CD4-positive, alpha-beta T cell treated with Interleukin-15 for 1 hour (primary cell): ENCODE measurements around the gene SLAIN2.
"Not testable (repeated sequence)": the region's sequence is repeated elsewhere in the genome, so short reads cannot be mapped to it uniquely, and the experiment has no call there.

Experiments
- DNase-seq: peaks from one replicate; pipeline ENCODE4 v3.0.0-alpha.2; 2020

The SLAIN2 gene

DNA sequence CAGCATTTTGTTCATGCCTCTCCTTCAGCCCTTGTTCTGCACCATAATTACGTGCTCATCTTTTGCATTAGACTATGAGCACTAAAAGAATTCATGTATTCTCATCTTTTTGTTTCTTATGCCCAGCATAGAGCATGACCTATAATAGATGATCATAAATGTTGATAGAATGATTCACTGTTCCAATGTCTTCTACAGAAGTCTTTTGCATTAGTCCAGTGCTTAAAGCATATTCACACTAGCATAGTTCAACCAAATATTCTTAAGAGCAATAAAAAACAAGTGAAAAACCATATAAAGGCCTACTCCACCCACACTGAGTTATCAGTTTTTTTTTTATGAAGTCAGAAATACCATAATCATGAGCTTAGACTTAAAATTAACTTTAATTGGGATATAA lies 105.3 kb downstream of the SLAIN2 start:
- DNase-seq, result no peak

DNA sequence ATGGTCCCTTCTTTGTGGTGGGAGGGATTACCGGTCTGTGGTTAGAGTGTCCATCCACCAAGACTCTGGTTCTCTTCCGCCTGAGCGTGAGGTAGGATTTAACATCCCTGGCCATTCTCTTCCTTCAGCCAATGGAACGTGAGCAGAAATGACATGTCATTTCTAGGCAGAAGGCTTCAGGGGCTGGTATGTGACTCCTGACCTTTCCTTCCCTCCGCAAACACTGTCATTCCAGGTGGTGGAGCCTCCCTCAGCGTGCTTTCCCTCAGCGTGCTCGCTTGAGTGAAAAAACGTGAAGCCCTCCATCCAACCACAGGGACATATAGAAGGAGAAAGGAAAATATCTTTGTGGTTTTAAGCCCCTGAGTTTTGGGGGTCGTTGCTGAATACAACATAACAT lies 107.8 kb downstream of the SLAIN2 start:
- DNase-seq, result no peak

DNA sequence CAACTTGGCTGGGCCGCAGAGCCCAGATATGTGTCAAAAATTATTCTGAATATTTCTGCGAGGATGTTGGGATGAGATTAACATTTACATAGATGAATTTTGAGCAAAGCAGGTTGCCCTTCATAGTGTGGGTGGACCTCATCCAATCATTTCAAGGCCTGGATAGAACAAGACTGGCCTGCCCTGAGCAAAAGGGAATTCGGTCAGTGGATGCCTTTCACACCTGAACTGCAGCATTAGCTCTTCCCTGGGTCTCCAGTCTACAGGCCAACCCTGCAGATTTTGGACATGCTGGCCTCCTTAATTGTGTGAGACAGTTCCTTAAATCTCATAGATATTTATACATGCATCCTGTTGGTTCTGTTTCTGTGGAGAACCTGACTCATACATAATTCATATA lies 109.4 kb downstream of the SLAIN2 start:
- DNase-seq, result no peak

DNA sequence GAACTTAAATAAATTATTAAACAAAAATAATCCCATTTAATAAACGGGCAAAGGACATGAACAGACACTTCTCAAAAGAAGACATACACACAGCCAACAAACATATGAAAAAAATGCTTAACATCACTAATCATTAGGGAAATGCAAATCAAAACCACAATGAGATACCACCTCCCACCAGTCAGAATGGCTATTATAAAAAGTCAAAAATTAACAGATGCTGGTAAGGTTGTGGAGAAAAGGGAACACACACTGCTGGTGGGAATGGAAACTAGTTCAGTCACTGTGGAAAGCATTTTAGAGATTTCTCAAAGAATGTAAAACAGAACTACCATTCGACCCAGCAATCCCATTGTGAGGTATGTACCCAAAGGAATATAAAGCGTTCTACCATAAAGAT lies 110.3 kb downstream of the SLAIN2 start:
- not testable (repeated sequence) for DNase-seq

- DNase-seq, result no peak
Measured at GRCh38 chr4:48454591-48454990, 113.3 kb downstream of the SLAIN2 start.

GRCh38 chr4:48461000-48461399 lies 119.7 kb downstream of the SLAIN2 start:
- no peak for DNase-seq

GRCh38 chr4:48462363-48462762 lies 121.0 kb downstream of the SLAIN2 start:
- no peak for DNase-seq

- DNase-seq, result no peak
Measured at GRCh38 chr4:48467442-48467841, 126.1 kb downstream of the SLAIN2 start.

DNA sequence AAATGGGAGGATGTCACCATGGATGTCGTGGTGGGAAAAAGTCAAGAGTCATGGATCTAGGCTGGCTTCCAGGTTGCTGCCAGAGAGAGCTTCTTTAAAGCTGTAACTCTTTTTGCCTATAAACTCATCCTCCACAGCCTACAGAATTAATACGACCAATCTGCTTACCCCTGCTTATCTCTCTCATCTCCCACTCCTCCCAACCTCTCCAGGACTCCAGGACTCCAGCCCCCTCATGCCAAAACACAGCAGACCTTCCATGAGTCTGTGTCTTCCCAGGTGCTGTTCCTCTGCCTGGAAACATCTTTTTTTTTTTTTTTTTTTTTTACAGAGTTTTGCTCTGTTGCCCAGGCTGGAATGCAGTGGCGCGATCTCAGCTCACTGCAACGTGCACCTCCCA lies 126.6 kb downstream of the SLAIN2 start:
- no peak for DNase-seq

GRCh38 chr4:48470137-48470536 lies 128.8 kb downstream of the SLAIN2 start:
- DNase-seq, result no peak

GRCh38 chr4:48470570-48470969 lies 129.2 kb downstream of the SLAIN2 start:
- no peak for DNase-seq

- no peak for DNase-seq
Measured at GRCh38 chr4:48472794-48473193, 131.5 kb downstream of the SLAIN2 start.

GRCh38 chr4:48475770-48476169 lies 134.4 kb downstream of the SLAIN2 start:
- no peak for DNase-seq
